Thymus (tissue), 11 donors: ENCODE measurements around the gene PLA2R1. TPM values are rescaled to one million over a fixed set of nuclear protein-coding genes. Genes with fewer than 3 reads are reported as not detected.
A peak's percentile ranks its signal among the peaks of the same experiment; 100 is the strongest.

Experiments
- DNase-seq, 9 donors: peaks; one replicate each; pipeline ENCODE4 v3.0.0-alpha.2; 2013; ENCODE audit warnings: low spot score in 9 of 9, low read depth in 6 of 9, missing footprints in 1 of 9
- H3K27ac ChIP-seq, 2 donors: one replicate each; pipeline ENCODE4 v1.5.1; 2013; ENCODE audit warnings: control low read depth in 1 of 2, low read depth in 1 of 2, low read length in 1 of 2, mild to moderate bottlenecking in 1 of 2, moderate library complexity in 1 of 2
- H3K27me3 ChIP-seq, 2 donors: one replicate each; pipeline ENCODE4 v1.5.1; 2013; ENCODE audit warnings: low read length in 1 of 2; ENCODE audit not compliant: control insufficient read depth in 2 of 2, insufficient read depth in 1 of 2
- H3K36me3 ChIP-seq, 2 donors: one replicate each; pipeline ENCODE4 v1.5.1; 2013; ENCODE audit warnings: low read length in 1 of 2, mild to moderate bottlenecking in 1 of 2, moderate library complexity in 1 of 2; ENCODE audit not compliant: control insufficient read depth in 2 of 2, insufficient read depth in 2 of 2
- H3K4me1 ChIP-seq, 2 donors: one replicate each; pipeline ENCODE4 v1.5.1; 2013; ENCODE audit warnings: low read length in 2 of 2; ENCODE audit not compliant: control insufficient read depth in 2 of 2, insufficient read depth in 2 of 2
- H3K4me3 ChIP-seq, 2 donors: one replicate each; pipeline ENCODE4 v1.5.1; 2013; ENCODE audit warnings: low read length in 2 of 2, control low read depth in 1 of 2, mild to moderate bottlenecking in 1 of 2
- H3K9me3 ChIP-seq, 2 donors: one replicate each; pipeline ENCODE4 v1.5.1; 2013; ENCODE audit warnings: low read length in 1 of 2, mild to moderate bottlenecking in 1 of 2; ENCODE audit not compliant: control insufficient read depth in 2 of 2, insufficient read depth in 1 of 2
- whole genome bisulfite sequencing: extraction: QIAGEN DNeasy Blood & Tissue Kit; methylation state at CpG from one replicate; pipeline ENCODE4 v1.1.7; 2013; 5-methylcytosine and 5-hydroxymethylcytosine counted together
- polyA plus RNA-seq: library from polyadenylated mRNA; stranded (reverse); fragments of 200-250 nt; gene quantifications from one replicate; pipeline ENCODE4 v1.2.3, GENCODE V29; 2013
- total RNA-seq: library from RNA; stranded (reverse); fragments of 120-200 nt; gene quantifications from one replicate; pipeline ENCODE4 v1.2.4, GENCODE V29; 2013
- donor health status: healthy.

PLA2R1 gene
- total and polyA plus RNA-seq, 2 donors = 0.90 to 2.7 TPM

- Histone ChIP-seq H3K27ac (no peak overlapping the region), H3K9me3 (no peaks in the 10 kb centered on the region), H3K4me1 (peaks cover 0 to 11% of the 10 kb centered on the region in 2 donors), H3K4me3 (no peak overlapping the region), H3K36me3 (no peaks in the 10 kb centered on the region), H3K27me3 (no peaks in the 10 kb centered on the region)
- 93% methylated on average over 2 of the region's 2 CpGs for WGBS
- DNase-seq = no peak
Measured at GRCh38 chr2:159922563-159922962, 139.9 kb downstream of the PLA2R1 start.

- Histone ChIP-seq H3K27ac (no peak overlapping the region), H3K4me3 (no peak overlapping the region)
- 33% methylated on average over 17 of the region's 17 CpGs for WGBS
Measured at GRCh38 chr2:159921752-159922404, 140.5 kb downstream of the PLA2R1 start.

GRCh38 chr2:159916511-159916910, 145.9 kb downstream of the PLA2R1 start:
- WGBS = 96% methylated on average over 2 of the region's 2 CpGs

More at GRCh38 chr2:159921752-159922404, 140.5 kb downstream of the PLA2R1 start:
- Histone ChIP-seq H3K36me3 (no peaks in the 10 kb centered on the region), H3K4me1 (peaks cover 0 to 11% of the 10 kb centered on the region in 2 donors), H3K27me3 (no peaks in the 10 kb centered on the region), H3K9me3 (no peaks in the 10 kb centered on the region)
- peak in 7 of 9 donors; percentile 32 to 78 (median 54) for DNase-seq

GRCh38 chr2:159913900-159914299, 148.5 kb downstream of the PLA2R1 start:
- Histone ChIP-seq H3K36me3 (no peaks in the 10 kb centered on the region), H3K4me1 (no peaks in the 10 kb centered on the region), H3K4me3 (no peak overlapping the region), H3K9me3 (no peaks in the 10 kb centered on the region), H3K27ac (no peak overlapping the region), H3K27me3 (no peaks in the 10 kb centered on the region)
- over 99% methylated on average over 2 of the region's 2 CpGs for WGBS
- no peak for DNase-seq

More at GRCh38 chr2:159916511-159916910, 145.9 kb downstream of the PLA2R1 start:
- H3K4me3 ChIP-seq = no peak overlapping the region
- no peak for DNase-seq
- no peaks in the 10 kb centered on the region for H3K27me3 ChIP-seq
- H3K4me1 ChIP-seq = peaks cover 0 to 2% of the 10 kb centered on the region in 2 donors
- H3K36me3 ChIP-seq = no peaks in the 10 kb centered on the region
- H3K27ac ChIP-seq = no peak overlapping the region
- H3K9me3 ChIP-seq = no peaks in the 10 kb centered on the region

GRCh38 chr2:159912580-159912979, 149.8 kb downstream of the PLA2R1 start:
- no peak overlapping the region for H3K27ac ChIP-seq
- no peaks in the 10 kb centered on the region for H3K4me1 ChIP-seq
- 99% methylated on average over 4 of the region's 4 CpGs for WGBS
- H3K4me3 ChIP-seq = no peak overlapping the region
- no peaks in the 10 kb centered on the region for H3K36me3 ChIP-seq
- DNase-seq = no peak
- no peaks in the 10 kb centered on the region for H3K9me3 ChIP-seq
- no peaks in the 10 kb centered on the region for H3K27me3 ChIP-seq

- no peak overlapping the region for H3K27ac ChIP-seq
Measured at GRCh38 chr2:159910951-159911350, 151.5 kb downstream of the PLA2R1 start.

GRCh38 chr2:159908623-159909022, 153.8 kb downstream of the PLA2R1 start:
- H3K27ac ChIP-seq = no peak overlapping the region
- H3K9me3 ChIP-seq = peaks cover 0 to 4% of the 10 kb centered on the region in 2 donors
- peaks cover 3 to 12% of the 10 kb centered on the region in 2 donors for H3K4me1 ChIP-seq
- no peaks in the 10 kb centered on the region for H3K27me3 ChIP-seq
- H3K4me3 ChIP-seq = no peak overlapping the region
- no peak for DNase-seq
- WGBS = 94% methylated on average over 2 of the region's 2 CpGs
- H3K36me3 ChIP-seq = no peaks in the 10 kb centered on the region

More at GRCh38 chr2:159910951-159911350, 151.5 kb downstream of the PLA2R1 start:
- no peaks in the 10 kb centered on the region for H3K9me3 ChIP-seq
- DNase-seq = no peak
- no peaks in the 10 kb centered on the region for H3K36me3 ChIP-seq
- no peaks in the 10 kb centered on the region for H3K27me3 ChIP-seq
- 46% methylated on average over 2 of the region's 2 CpGs for WGBS
- no peak overlapping the region for H3K4me3 ChIP-seq
- H3K4me1 ChIP-seq = no peaks in the 10 kb centered on the region

- Histone ChIP-seq H3K4me1 (peaks cover 3 to 14% of the 10 kb centered on the region in 2 donors), H3K27me3 (no peaks in the 10 kb centered on the region), H3K4me3 (no peak overlapping the region), H3K36me3 (no peaks in the 10 kb centered on the region), H3K27ac (no peak overlapping the region), H3K9me3 (peaks cover 0 to 4% of the 10 kb centered on the region in 2 donors)
- WGBS = 92% methylated on average over 1 of the region's 1 CpG
- DNase-seq = no peak
Measured at GRCh38 chr2:159907909-159908308, 154.5 kb downstream of the PLA2R1 start.

- 82% methylated on average over 7 of the region's 7 CpGs for WGBS
- Histone ChIP-seq H3K4me1 (peaks cover 6 to 14% of the 10 kb centered on the region in 2 donors), H3K27me3 (no peaks in the 10 kb centered on the region), H3K4me3 (no peak overlapping the region), H3K27ac (no peak overlapping the region), H3K9me3 (peaks cover 0 to 4% of the 10 kb centered on the region in 2 donors), H3K36me3 (peaks cover 0 to 4% of the 10 kb centered on the region in 2 donors)
- no peak for DNase-seq
Measured at GRCh38 chr2:159905926-159906714, 156.3 kb downstream of the PLA2R1 start.
